T-helper 1 cell treated with Interleukin-12 subunit alpha and Interleukin-12 subunit beta and Interleukin-4 antibody, amounts not matched to agents 30 μg/mL and 1 μg/mL, for 36 hours (primary cell): ENCODE data around the gene PISD.

Experiments
- H3K27ac Mint-ChIP-seq: one replicate; pipeline ENCODE4 v1.8.0; 2021; ENCODE audit warnings: mild to moderate bottlenecking, mixed read lengths
- H3K27me3 Mint-ChIP-seq: one replicate; pipeline ENCODE4 v1.8.0; 2021; ENCODE audit warnings: low read depth, mixed read lengths
- H3K36me3 Mint-ChIP-seq: one replicate; pipeline ENCODE4 v1.8.0; 2021; ENCODE audit warnings: low read depth, mixed read lengths
- H3K4me1 Mint-ChIP-seq: one replicate; pipeline ENCODE4 v1.8.0; 2021; ENCODE audit warnings: low read depth, mixed read lengths
- H3K4me3 Mint-ChIP-seq: one replicate; pipeline ENCODE4 v1.8.0; 2021; ENCODE audit warnings: mild to moderate bottlenecking, moderate library complexity, mixed read lengths
- H3K9me3 Mint-ChIP-seq: one replicate; pipeline ENCODE4 v1.8.0; 2021; ENCODE audit warnings: mixed read lengths

PISD gene

DNA sequence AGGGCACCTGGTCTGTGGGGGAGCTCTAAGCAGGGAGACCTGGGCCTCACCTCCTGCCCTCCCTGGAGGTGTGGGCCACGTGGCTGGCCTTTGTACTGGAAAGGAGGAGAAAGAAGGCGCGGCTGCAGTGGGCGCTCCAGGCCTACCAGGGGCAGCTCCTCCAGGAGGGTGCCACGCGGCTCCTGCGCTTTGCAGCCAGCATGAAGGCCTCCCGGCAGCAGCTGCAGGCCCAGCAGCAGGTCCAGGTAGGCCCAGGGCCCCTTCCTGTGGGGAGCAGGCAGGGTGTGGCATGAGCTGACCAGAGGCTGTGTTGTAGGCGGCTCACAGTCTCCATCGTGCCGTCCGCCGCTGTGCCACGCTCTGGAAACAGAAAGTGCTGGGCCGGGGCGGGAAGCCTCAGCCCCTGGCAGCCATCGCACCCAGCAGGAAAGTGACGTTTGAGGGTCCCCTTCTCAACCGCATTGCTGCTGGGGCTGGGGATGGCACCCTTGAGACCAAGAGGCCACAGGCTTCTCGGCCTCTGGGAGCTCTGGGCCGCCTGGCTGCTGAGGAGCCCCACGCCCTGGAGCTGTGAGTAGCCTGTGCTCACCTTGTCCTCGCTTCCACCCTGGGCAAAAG is 48.6 kb downstream of the PISD start:
- Mint-ChIP-seq H3K4me1 (peaks cover 13% of the 10 kb centered on the region), H3K27ac (no peak overlapping the region), H3K4me3 (no peak overlapping the region), H3K27me3 (no peaks in the 10 kb centered on the region), H3K36me3 (peaks cover 23% of the 10 kb centered on the region), H3K9me3 (no peaks in the 10 kb centered on the region)

DNA sequence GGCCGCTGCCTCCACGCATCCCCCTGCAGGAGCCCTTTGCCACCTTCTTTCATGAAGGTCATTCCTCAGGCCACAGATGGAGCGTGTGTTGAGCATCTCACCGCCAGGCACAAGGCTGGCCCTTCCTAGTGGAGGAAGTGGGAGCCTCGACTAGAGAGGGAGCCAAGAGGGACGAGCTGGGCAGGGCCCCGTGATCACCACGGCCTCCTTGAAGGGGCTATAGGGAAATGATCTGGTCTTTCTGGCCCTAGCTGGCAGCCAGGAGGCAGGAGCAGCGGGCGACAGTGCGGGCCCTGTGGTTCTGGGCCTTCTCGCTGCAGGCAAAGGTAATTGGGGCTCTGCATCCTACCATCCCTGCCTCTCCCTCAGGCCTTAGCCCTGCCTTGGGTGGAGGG is 49.1 kb downstream of the PISD start:
- H3K4me1 Mint-ChIP-seq = peaks cover 13% of the 10 kb centered on the region
- H3K9me3 Mint-ChIP-seq = no peaks in the 10 kb centered on the region
- H3K27me3 Mint-ChIP-seq = no peaks in the 10 kb centered on the region
- no peak overlapping the region for H3K4me3 Mint-ChIP-seq
- H3K27ac Mint-ChIP-seq = no peak overlapping the region
- peaks cover 23% of the 10 kb centered on the region for H3K36me3 Mint-ChIP-seq

DNA sequence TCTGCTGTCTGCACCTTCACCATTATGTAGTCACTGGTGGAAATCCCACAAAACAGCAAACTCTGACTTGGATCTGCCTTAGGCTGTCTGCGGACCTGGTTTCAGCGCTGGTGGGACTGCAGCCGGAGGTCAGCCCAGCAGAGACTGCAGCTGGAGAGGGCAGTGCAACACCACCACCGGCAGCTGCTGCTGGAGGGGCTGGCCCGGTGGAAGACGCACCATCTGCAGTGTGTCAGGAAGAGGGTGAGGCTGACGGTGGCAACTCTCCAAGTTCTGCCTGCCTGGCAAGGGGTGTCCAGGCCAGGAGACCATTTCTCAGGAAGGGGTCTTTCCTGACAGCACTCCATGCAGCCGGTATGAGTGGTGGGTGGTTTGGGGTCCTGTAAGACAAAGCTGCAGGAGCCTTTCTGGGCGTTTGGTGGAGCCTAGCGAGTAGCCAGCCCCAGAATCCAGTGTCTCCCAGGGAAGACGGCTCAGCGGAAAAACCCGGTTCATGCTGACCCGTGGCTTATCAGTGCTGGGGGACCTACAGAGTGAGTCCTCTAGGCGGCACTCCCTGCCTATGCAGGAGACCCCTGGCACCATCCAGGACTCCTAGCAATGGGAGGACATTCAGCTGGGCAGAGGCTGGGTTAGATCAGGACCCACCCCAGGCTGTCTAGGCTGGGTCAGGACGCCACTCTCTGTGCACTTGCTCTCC is 50.8 kb downstream of the PISD start:
- H3K27ac Mint-ChIP-seq = no peak overlapping the region
- peaks cover 25% of the 10 kb centered on the region for H3K36me3 Mint-ChIP-seq
- no peak overlapping the region for H3K4me3 Mint-ChIP-seq
- H3K9me3 Mint-ChIP-seq = no peaks in the 10 kb centered on the region
- H3K27me3 Mint-ChIP-seq = no peaks in the 10 kb centered on the region
- H3K4me1 Mint-ChIP-seq = peaks cover 12% of the 10 kb centered on the region

DNA sequence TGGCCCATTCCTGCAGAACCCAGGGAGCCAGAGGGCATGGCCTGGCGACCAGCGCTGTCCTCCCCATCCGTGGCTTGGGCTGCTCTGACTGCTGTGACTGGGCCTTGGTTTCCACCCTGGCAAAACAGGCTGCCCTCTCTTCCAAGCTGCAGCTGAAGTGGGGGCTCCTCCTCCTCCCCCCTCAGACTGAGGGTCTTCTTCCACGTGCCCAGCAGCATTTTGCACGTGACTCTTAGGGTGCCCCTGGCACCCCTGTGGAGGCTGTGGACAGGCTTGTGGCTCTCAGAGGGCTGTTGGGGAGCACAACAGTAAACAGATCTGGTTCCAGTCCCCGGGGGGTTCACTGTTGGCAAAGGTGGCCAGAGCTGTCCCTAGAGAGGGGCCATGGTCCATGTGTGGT is 51.4 kb downstream of the PISD start:
- Mint-ChIP-seq H3K4me3 (no peak overlapping the region), H3K9me3 (no peaks in the 10 kb centered on the region), H3K4me1 (peaks cover 6% of the 10 kb centered on the region), H3K27me3 (no peaks in the 10 kb centered on the region), H3K27ac (no peak overlapping the region), H3K36me3 (peaks cover 23% of the 10 kb centered on the region)

DNA sequence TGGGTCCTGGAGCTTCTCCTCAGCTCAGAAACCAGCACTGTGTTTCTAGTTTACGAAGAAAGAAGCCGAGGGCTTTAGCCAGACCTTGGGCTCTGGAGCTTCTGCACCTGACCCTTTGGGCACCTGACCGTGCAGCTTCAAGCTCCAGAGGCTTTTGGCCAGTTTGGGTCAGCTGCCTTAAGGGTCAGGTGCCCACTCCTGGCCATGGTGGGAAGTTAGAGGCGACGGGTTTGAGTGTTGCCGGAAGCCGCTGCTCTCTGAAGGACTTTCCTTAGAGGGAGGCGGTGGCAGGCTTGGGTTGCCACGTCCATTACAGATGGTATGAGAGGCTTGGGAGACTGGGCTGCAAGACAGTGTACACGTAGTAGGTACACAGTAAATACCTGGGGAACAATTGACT is 52.3 kb downstream of the PISD start:
- Mint-ChIP-seq H3K4me3 (no peak overlapping the region), H3K36me3 (peaks cover 22% of the 10 kb centered on the region), H3K4me1 (no peaks in the 10 kb centered on the region), H3K27me3 (no peaks in the 10 kb centered on the region), H3K27ac (no peak overlapping the region), H3K9me3 (no peaks in the 10 kb centered on the region)

DNA sequence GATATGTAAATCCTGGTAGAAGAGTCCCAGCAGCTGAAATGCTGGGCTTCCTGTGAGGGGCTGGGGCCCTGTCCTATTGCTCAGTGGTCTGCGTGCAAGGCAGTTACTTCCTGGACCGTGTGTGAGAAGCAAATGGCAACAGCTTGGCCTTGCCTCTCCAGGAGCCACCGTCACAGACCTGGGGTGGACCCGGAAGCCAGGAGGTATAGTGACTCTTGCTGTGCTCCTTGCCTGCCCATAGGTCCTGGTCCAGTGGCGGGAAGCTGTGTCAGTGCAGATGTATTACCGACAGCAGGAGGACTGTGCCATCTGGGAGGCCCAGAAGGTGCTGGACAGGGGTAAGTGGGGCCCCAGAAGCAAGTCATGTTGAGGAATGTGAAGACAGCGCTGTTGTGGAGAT is 54.3 kb downstream of the PISD start:
- Mint-ChIP-seq H3K4me1 (no peaks in the 10 kb centered on the region), H3K4me3 (no peak overlapping the region), H3K27me3 (no peaks in the 10 kb centered on the region), H3K36me3 (peaks cover 27% of the 10 kb centered on the region), H3K27ac (no peak overlapping the region), H3K9me3 (no peaks in the 10 kb centered on the region)

DNA sequence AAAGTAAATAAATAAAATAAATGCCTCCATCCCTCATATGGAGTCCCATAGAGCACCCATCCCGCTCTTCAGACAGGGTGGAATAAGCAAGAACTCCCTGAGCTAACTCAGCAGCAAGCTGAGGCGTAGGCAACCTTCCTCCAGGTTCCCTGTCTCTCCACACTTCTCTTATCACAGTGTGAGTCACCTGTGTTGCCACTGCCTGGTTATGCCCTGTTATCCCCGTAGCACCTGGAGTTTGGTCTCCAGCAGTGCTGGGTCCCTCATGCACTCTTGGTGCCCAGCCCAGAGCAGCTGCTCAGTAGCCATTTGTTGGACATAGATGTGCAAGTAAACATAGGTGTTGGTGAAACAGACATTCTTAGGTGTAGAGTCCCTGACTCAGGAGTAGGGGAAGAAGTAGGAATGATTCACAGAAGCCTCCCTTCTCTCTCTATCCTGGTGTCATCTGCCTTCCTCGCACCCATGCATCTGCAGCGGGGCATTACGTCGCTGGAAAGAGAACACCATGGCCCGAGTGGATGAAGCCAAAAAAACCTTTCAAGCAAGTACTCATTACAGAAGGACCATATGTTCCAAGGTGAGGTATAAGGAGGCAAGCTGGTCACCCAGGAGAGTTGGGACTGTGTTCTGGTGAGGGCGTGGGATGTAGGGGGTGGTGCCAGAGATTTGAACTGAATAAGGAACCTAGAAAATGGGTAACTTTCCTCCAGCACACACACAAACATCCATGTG is 56.0 kb downstream of the PISD start:
- Mint-ChIP-seq H3K9me3 (no peaks in the 10 kb centered on the region), H3K4me1 (no peaks in the 10 kb centered on the region), H3K27ac (no peak overlapping the region), H3K27me3 (no peaks in the 10 kb centered on the region), H3K4me3 (no peak overlapping the region), H3K36me3 (peaks cover 34% of the 10 kb centered on the region)

DNA sequence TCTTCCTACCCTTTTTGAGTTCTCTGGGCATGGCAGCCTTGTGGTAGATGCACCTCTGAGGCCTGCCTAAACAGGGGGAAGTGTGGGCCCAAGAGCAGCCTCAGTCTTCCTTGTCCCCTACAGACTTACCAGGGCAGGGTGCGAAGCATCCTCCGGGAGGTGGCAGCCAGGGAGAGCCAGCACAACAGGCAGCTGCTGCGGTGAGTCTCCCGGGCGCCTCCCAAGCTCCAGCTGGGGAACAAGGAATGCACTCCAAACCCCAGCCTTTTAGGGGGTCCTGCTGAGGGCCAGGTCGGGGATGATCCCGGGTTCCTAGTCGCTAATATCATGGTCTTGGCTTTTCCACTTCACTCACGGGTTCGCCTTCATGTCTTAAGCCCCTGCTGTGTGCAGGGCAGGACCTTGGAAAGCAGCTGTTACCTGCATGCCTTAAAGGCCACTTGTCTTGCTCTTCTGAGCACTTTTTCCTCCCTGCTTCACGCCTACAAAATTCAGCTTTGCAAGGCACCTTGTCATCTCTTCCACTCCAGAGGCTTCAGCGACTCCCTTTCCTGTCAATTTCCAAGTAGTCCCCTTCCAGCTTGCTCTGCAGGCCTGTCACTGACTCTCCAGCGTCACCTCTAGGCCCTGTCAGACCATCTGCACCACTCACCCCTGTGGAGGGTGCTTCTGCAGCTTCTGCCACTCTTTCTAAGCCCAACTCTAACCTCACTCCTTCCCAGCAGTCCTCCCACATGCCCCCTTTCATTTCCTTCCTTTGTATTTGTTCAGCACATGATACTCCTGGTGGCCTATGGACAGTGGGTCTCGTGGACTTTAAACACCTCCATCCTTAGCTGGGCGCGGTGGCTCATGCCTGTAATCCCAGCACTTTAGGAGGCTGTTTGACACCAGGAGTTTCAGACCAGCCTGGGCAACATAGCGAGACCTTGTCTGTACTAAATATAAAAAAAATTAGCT is 57.0 kb downstream of the PISD start:
- no peaks in the 10 kb centered on the region for H3K9me3 Mint-ChIP-seq
- no peaks in the 10 kb centered on the region for H3K27me3 Mint-ChIP-seq
- no peaks in the 10 kb centered on the region for H3K4me1 Mint-ChIP-seq
- H3K27ac Mint-ChIP-seq = no peak overlapping the region
- peaks cover 38% of the 10 kb centered on the region for H3K36me3 Mint-ChIP-seq
- H3K4me3 Mint-ChIP-seq = no peak overlapping the region

DNA sequence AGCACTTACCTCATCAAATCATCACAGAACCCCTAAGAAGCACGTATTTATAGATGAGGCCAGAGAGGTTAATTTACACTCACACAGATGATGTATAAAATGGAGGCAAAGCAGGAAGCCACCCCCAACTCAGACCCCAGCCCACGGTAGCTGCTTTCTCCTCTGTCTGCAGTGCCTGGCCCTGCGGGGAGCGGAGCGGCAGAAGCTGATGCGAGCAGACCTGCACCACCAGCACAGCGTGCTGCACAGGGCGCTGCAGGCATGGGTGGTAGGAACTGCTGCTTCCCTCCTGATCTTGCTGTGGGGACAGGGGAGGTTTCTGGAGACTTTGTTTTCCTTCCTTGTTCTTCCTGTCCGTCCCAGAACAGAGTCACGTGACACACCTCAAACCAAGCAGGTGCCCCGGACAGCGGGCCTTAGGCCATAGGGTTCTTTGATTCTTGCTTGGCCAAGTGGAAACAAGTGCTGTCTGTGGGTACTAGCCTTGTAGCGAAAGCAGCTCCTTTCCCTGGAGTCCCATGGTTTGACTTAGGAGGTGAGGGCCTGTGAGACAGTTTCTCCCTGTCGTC is 57.8 kb downstream of the PISD start:
- no peak overlapping the region for H3K27ac Mint-ChIP-seq
- no peaks in the 10 kb centered on the region for H3K9me3 Mint-ChIP-seq
- H3K27me3 Mint-ChIP-seq = no peaks in the 10 kb centered on the region
- peaks cover 36% of the 10 kb centered on the region for H3K36me3 Mint-ChIP-seq
- no peak overlapping the region for H3K4me3 Mint-ChIP-seq
- H3K4me1 Mint-ChIP-seq = no peaks in the 10 kb centered on the region

DNA sequence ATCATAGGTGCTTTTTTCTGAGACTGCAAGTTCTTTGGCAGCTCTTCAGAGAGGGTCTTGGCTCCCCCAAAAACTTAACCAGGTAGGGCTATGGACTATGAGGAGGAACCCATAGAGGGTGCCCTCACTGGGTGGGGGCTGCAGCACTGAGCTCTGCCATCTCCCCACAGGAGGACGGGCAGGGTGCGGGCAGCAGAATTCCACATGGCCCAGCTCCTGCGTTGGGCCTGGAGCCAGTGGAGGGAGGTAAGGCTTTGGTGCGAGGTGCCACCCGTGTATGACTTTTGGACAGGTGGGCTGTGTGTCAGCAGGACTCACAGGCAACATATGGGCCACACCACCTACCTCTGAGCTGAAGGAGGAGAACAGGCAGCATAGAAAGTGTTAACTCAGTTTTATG is 58.4 kb downstream of the PISD start:
- H3K27ac Mint-ChIP-seq = no peak overlapping the region
- H3K36me3 Mint-ChIP-seq = peaks cover 36% of the 10 kb centered on the region
- H3K9me3 Mint-ChIP-seq = no peaks in the 10 kb centered on the region
- H3K27me3 Mint-ChIP-seq = no peaks in the 10 kb centered on the region
- H3K4me1 Mint-ChIP-seq = no peaks in the 10 kb centered on the region
- H3K4me3 Mint-ChIP-seq = no peak overlapping the region

DNA sequence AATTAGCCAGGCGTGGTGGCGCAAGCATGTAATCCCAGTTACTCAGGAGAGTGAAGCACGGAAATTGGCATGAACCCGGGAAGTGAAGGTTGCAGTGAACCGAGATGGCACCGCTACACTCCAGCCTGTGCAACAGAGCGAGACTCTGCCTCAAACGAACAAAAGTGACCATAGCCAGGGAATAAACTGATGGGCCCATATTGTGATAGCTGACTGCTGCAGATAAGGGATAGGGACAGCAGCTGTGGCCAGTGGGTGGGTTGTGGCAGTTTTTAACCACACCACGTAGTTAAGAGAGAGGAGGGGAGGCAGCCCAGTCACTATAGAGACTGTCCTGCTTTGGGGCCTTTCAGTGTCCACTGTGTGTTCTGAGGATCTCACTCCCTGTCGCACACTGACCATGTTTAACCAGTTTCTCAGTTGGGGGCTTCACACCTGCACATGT is 58.9 kb downstream of the PISD start:
- Mint-ChIP-seq H3K27me3 (no peaks in the 10 kb centered on the region), H3K4me1 (no peaks in the 10 kb centered on the region), H3K36me3 (peaks cover 37% of the 10 kb centered on the region), H3K4me3 (no peak overlapping the region), H3K9me3 (no peaks in the 10 kb centered on the region), H3K27ac (no peak overlapping the region)

DNA sequence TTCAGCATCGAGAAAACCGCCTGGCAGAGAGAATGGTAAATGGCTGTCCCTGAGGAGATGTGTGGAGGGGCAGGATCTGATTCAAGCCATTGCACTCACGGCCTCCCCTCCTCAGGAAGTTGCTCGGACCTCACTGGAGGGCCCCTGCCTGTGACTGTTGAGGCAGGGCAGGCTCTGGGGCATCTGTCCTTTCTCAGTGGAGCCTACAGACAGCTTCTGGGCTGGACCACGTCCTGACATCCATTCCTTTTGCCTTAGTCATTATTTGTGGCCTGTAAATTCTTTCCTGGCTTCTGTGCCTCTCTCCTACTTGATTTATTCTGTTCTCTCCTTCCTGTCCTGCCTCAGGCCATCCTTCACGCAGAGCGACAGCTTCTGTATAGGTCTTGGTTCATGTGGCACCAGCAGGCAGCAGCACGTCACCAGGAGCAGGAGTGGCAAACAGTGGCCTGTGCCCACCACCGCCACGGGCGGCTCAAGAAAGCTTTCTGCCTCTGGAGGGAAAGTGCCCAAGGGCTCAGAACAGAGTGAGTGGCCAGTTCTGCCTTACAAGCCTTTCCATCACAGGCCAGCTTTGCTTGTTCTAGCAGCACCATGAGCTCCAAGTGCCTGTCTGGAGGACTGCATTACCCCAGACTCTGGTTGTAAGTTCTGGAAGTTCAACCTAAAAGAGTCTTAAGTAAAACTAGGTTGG is 59.6 kb downstream of the PISD start:
- Mint-ChIP-seq H3K4me1 (no peaks in the 10 kb centered on the region), H3K36me3 (peaks cover 39% of the 10 kb centered on the region), H3K4me3 (no peak overlapping the region), H3K27ac (no peak overlapping the region), H3K9me3 (no peaks in the 10 kb centered on the region), H3K27me3 (no peaks in the 10 kb centered on the region)

DNA sequence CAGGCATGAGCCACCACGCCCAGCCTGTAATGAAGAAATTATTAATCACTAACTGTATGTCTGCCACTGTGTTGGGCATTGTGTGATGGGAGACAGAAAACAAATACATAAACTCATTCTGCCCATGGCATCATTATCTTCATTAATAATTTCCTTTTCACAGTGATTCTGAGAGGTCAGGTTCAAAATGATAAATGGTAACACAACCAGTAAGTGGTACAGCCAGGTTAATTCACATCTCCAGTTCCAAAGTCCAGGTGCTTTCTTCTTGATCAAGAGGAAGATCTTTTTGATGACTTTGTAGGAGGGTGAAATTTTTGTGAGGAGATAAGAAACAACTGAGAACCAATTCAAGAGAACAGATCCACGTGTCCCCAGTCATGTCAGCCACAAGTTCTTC is 66.7 kb downstream of the PISD start:
- H3K9me3 Mint-ChIP-seq = no peaks in the 10 kb centered on the region
- H3K4me1 Mint-ChIP-seq = no peaks in the 10 kb centered on the region
- no peak overlapping the region for H3K27ac Mint-ChIP-seq
- no peaks in the 10 kb centered on the region for H3K27me3 Mint-ChIP-seq
- H3K36me3 Mint-ChIP-seq = peaks cover 15% of the 10 kb centered on the region
- H3K4me3 Mint-ChIP-seq = no peak overlapping the region
